ENCODE results near the gene MYO5B. TPM values are rescaled to one million over a fixed set of nuclear protein-coding genes. Genes with fewer than 3 reads are reported as not detected.

Gene MYO5B
- total and polyA plus RNA-seq, 2 of the 4 experiments (the other 2 are of a cell fraction): 0.24 to 0.54 TPM

DNA sequence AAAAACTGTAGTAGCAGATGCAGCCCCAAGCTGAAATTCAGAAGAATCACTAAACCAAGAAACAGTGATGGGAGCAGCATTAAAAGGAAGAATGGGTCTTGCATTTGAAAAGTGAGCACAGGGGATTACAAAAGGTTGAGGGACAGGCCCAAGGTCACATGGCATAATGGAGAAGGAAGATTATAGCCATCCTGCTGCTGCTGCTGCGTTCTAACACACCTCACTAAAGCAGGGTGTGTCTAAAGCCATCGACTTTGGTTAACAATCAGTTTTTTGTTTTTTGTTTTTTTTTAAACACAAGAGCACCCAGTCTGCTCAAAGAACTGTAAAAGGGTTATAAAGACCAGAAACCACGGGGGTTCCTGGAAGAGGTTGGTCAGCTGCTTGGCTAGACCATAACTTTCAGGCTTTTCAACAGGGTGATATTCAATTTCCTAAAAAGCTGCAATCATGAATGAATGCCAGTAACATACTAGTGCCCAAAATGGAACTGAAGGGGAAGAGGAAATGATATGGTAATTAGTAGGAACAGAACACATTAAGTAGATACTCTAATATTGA lies 102.6 kb downstream of the MYO5B start:
- H2BK5ac ChIP-seq (ENCODE audit: low read depth, low read length, poor library complexity, severe bottlenecking): no peak overlapping the region
- H3K27ac ChIP-seq (ENCODE audit: insufficient read depth, low read length): no peak overlapping the region
- no peak for ATAC-seq (ENCODE audit: low read depth)
- no peak overlapping the region for H3K23ac ChIP-seq (ENCODE audit: low read depth, low read length)
- no peaks in the 10 kb centered on the region for H3K9me3 ChIP-seq (ENCODE audit: control insufficient read depth, insufficient read depth, low read length)
- no peak overlapping the region for H3K4me2 ChIP-seq (ENCODE audit: low read depth, low read length)
- no peaks in the 10 kb centered on the region for H3K4me1 ChIP-seq (ENCODE audit: control insufficient read depth, insufficient read depth, low read length)
- no TSS peak for BruUV-seq (replicated peaks)
- ChIA-PET POLR2A (ENCODE audit: unreplicated experiment) (no interaction called here), CTCF (no interaction called here)
- H3K4ac ChIP-seq (ENCODE audit: low read depth, low read length): no peak overlapping the region
- H3K9ac ChIP-seq (ENCODE audit: low read depth, low read length): no peak overlapping the region
- in situ Hi-C loops (cut with MboI; ENCODE audit: low sequenced_read_pairs): no loop called here
- no peaks in the 10 kb centered on the region for H3K79me1 ChIP-seq (ENCODE audit: low read depth in 1 of 2, low read length in 2 of 2)
- no peak overlapping the region for H4K91ac ChIP-seq (ENCODE audit: insufficient read depth, low read depth, low read length)
- H3K36me3 ChIP-seq (ENCODE audit: control insufficient read depth, insufficient read depth, low read length): no peaks in the 10 kb centered on the region
- H3K4me3 ChIP-seq (ENCODE audit: insufficient read depth, low read depth, low read length): no peak overlapping the region
- H2AK5ac ChIP-seq (ENCODE audit: low read depth, low read length): no peak overlapping the region
- H3K9me1 ChIP-seq (ENCODE audit: insufficient read depth, low read length): no peaks in the 10 kb centered on the region
- DNase-seq: no peak
- H4K20me1 ChIP-seq (ENCODE audit: insufficient read depth, low read length): no peaks in the 10 kb centered on the region
- no CpG with 5 or more reads among the region's 3 CpGs for WGBS, 2 experiments (ENCODE audit: extremely low coverage in 2 of 2, insufficient read length in 1 of 2)
- H2AK9ac ChIP-seq (replicated peaks; ENCODE audit: low read depth, low read length, poor library complexity): no peak overlapping the region
- H4K8ac ChIP-seq (ENCODE audit: low read depth in 2 of 2, low read length in 2 of 2): no peak overlapping the region
- H3K18ac ChIP-seq (ENCODE audit: low read depth, low read length): no peak overlapping the region
- no peaks in the 10 kb centered on the region for H3K27me3 ChIP-seq (ENCODE audit: control insufficient read depth, insufficient read depth, low read length)
- H2BK20ac ChIP-seq (ENCODE audit: low read depth, low read length): no peak overlapping the region
- H4K5ac ChIP-seq (ENCODE audit: low read depth, low read length): no peak overlapping the region
- no peak overlapping the region for H2BK15ac ChIP-seq (ENCODE audit: low read depth, low read length)
- no peak overlapping the region for H2BK120ac ChIP-seq (ENCODE audit: low read depth, low read length)
- H2AFZ ChIP-seq (replicated peaks; ENCODE audit: low read length, poor library complexity): no peak overlapping the region
- no peak overlapping the region for H3K56ac ChIP-seq (ENCODE audit: extremely low read depth, insufficient read depth, low read length)
- dilution Hi-C loops (cut with HindIII; ENCODE audit: low sequenced_read_pairs, unreplicated experiment): no loop called here
- intact Hi-C loops (cut with micrococcal nuclease): no loop called here
- TF ChIP-seq, protein P1, sequence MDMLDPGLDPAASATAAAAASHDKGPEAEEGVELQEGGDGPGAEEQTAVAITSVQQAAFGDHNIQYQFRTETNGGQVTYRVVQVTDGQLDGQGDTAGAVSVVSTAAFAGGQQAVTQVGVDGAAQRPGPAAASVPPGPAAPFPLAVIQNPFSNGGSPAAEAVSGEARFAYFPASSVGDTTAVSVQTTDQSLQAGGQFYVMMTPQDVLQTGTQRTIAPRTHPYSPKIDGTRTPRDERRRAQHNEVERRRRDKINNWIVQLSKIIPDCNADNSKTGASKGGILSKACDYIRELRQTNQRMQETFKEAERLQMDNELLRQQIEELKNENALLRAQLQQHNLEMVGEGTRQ (IDR thresholded peaks at IDR 0.05; ENCODE audit: low read depth, low read length): no peak
- TF ChIP-seq RAD21 (IDR thresholded peaks at IDR 0.05; ENCODE audit: low read length): no peak
- TF ChIP-seq NFE2L2 (IDR thresholded peaks at IDR 0.05; ENCODE audit: low read depth, low read length): no peak
- no peak for TF ChIP-seq CHD1 (IDR thresholded peaks at IDR 0.05; ENCODE audit: low read depth, low read length)
- TF ChIP-seq RCOR1 (IDR thresholded peaks at IDR 0.05; ENCODE audit: insufficient replicate concordance, low read length): no peak
- TF ChIP-seq BHLHE40 (IDR thresholded peaks at IDR 0.05; ENCODE audit: low read depth, low read length): no peak
- H3K14ac ChIP-seq (replicated peaks; ENCODE audit: low read depth, low read length): no peak overlapping the region

Measured in IMR-90 (cell line).